Caco-2 (cell line): Measurements from ENCODE around the gene HERC5. TPM values are rescaled to one million over a fixed set of nuclear protein-coding genes. Genes with fewer than 3 reads are reported as not detected.

ENCODE experiments used
- BruUV-seq: library from RNA; stranded (reverse); fragments of 400-500 nt; replicated peaks from 2 replicates; lab custom pipeline; 2021; lab: Mats Ljungman, UMichigan
- CTCF ChIA-PET: fragments of 300-600 bp; sonication (Branson Sonifier 250); formaldehyde crosslinking; loops from one replicate; lab custom pipeline; 2022; ENCODE audit warnings: antibody characterized with exemption; lab: Charles Lee
- POLR2A ChIA-PET: fragments of 300-600 bp; sonication (Branson Sonifier 250); formaldehyde crosslinking; loops from one replicate; lab custom pipeline; 2022; ENCODE audit warnings: antibody characterized with exemption; lab: Charles Lee
- DNase-seq, 2 experiments: peaks; one replicate each; pipeline versions ENCODE4 v3.0.0 to v3.0.0-alpha.2; 2020 to 2022
- H3K27me3 ChIP-seq: replicated peaks from 2 replicates; pipeline ENCODE4 v1.6.0; 2011; ENCODE audit warnings: low read length; ENCODE audit not compliant: control insufficient read depth, insufficient read depth
- H3K36me3 ChIP-seq: 2 replicates; pipeline ENCODE4 v1.5.1; 2011; ENCODE audit warnings: low read length; ENCODE audit not compliant: control insufficient read depth, insufficient read depth
- H3K4me1 ChIP-seq: fragments of 250-450 bp; sonication (Bioruptor Pico); 2 replicates; pipeline ENCODE4 v1.5.1; 2020; ENCODE audit warnings: mild to moderate bottlenecking
- H3K4me3 ChIP-seq: 2 replicates; pipeline ENCODE4 v1.5.1; 2011; ENCODE audit warnings: low read depth, mild to moderate bottlenecking, control low read depth, low read length
- H3K9me3 ChIP-seq: fragments of 250-450 bp; sonication (Bioruptor Pico); 2 replicates; pipeline ENCODE4 v1.5.1; 2020; ENCODE audit warnings: mild to moderate bottlenecking, moderate library complexity
- H3K27ac Mint-ChIP-seq: one replicate; pipeline ENCODE4 v1.8.0; 2022; ENCODE audit warnings: mixed read lengths; ENCODE audit not compliant: unreplicated experiment
- H3K27me3 Mint-ChIP-seq: one replicate; pipeline ENCODE4 v1.8.0; 2022; ENCODE audit warnings: mixed read lengths; ENCODE audit not compliant: insufficient read depth, unreplicated experiment
- H3K36me3 Mint-ChIP-seq: one replicate; pipeline ENCODE4 v1.8.0; 2022; ENCODE audit warnings: mild to moderate bottlenecking, mixed read lengths; ENCODE audit not compliant: insufficient read depth, unreplicated experiment
- H3K4me1 Mint-ChIP-seq: one replicate; pipeline ENCODE4 v1.8.0; 2022; ENCODE audit warnings: low read depth, mixed read lengths; ENCODE audit not compliant: unreplicated experiment
- H3K4me3 Mint-ChIP-seq: one replicate; pipeline ENCODE4 v1.8.0; 2022; ENCODE audit warnings: mild to moderate bottlenecking, moderate library complexity, mixed read lengths; ENCODE audit not compliant: unreplicated experiment
- H3K9me3 Mint-ChIP-seq: one replicate; pipeline ENCODE4 v1.8.0; 2022; ENCODE audit warnings: mixed read lengths; ENCODE audit not compliant: unreplicated experiment
- intact Hi-C: fragments of 100-400 bp; cut with micrococcal nuclease; formaldehyde crosslinking; loops from one replicate; pipeline ENCODE4 v1.10.0; 2022; ENCODE audit not compliant: unreplicated experiment
- total RNA-seq: library from RNA; stranded (reverse); gene quantifications from 2 replicates; pipeline ENCODE4 v1.2.3, GENCODE V29; 2022
- TF ChIP-seq, protein P1 (sequence below), 2 experiments: fragments of 200-600 bp in 1 of 2; IDR thresholded peaks; 1 replicate in 1 of 2; 2 replicates in 1 of 2; pipeline versions ENCODE4 v1.5.1 to v1.8.0; 2011 to 2022; ENCODE audit warnings: antibody characterized with exemption in 1 of 2, control low read depth in 1 of 2, inconsistent platforms in 1 of 2, low read depth in 1 of 2, low read length in 1 of 2, mild to moderate bottlenecking in 1 of 2, moderate library complexity in 1 of 2; ENCODE audit not compliant: insufficient read depth in 1 of 2, severe bottlenecking in 1 of 2, unreplicated experiment in 1 of 2

Gene HERC5
- total RNA-seq, 1 experiment from 2014 or later: 5.6 TPM

DNA sequence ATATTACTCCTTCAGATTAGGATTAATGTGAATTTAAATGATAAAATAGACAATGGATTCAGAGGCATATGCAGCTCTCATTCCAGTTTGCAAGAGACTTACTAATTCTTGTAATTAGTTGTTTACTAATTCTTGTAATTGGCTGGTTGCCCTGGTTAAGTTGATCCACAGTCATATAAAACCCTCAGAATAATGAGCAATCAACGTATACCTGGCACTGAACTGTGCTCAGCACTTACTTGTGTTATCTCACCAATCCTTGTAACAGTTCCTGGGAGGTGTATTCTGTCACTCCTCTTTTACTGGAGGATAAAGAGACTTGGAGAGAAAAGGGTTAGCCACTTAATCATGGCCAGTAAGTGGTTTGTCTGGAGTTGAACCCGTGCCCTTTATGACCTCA is 10.5 kb downstream of the HERC5 start:
- POLR2A ChIA-PET: no interaction called here
- Histone ChIP-seq H3K27me3 (no peaks in the 10 kb centered on the region), H3K9me3 (no peaks in the 10 kb centered on the region), H3K4me3 (no peak overlapping the region), H3K36me3 (no peaks in the 10 kb centered on the region), H3K4me1 (no peaks in the 10 kb centered on the region)
- H3K9me3 Mint-ChIP-seq: no peaks in the 10 kb centered on the region
- TF ChIP-seq, protein P1, sequence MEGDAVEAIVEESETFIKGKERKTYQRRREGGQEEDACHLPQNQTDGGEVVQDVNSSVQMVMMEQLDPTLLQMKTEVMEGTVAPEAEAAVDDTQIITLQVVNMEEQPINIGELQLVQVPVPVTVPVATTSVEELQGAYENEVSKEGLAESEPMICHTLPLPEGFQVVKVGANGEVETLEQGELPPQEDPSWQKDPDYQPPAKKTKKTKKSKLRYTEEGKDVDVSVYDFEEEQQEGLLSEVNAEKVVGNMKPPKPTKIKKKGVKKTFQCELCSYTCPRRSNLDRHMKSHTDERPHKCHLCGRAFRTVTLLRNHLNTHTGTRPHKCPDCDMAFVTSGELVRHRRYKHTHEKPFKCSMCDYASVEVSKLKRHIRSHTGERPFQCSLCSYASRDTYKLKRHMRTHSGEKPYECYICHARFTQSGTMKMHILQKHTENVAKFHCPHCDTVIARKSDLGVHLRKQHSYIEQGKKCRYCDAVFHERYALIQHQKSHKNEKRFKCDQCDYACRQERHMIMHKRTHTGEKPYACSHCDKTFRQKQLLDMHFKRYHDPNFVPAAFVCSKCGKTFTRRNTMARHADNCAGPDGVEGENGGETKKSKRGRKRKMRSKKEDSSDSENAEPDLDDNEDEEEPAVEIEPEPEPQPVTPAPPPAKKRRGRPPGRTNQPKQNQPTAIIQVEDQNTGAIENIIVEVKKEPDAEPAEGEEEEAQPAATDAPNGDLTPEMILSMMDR (IDR thresholded peaks at IDR 0.05; ENCODE audit: insufficient read depth in 1 of 2, low read depth in 1 of 2, low read length in 1 of 2, severe bottlenecking in 1 of 2, unreplicated experiment in 1 of 2): no peak
- intact Hi-C loops: no loop called here
- H3K27ac Mint-ChIP-seq: no peak overlapping the region
- no peak overlapping the region for H3K4me3 Mint-ChIP-seq
- DNase-seq: no peak
- H3K4me1 Mint-ChIP-seq: no peaks in the 10 kb centered on the region
- CTCF ChIA-PET: no interaction called here
- H3K36me3 Mint-ChIP-seq: no peaks in the 10 kb centered on the region
- H3K27me3 Mint-ChIP-seq: no peaks in the 10 kb centered on the region
- no TSS peak for BruUV-seq

DNA sequence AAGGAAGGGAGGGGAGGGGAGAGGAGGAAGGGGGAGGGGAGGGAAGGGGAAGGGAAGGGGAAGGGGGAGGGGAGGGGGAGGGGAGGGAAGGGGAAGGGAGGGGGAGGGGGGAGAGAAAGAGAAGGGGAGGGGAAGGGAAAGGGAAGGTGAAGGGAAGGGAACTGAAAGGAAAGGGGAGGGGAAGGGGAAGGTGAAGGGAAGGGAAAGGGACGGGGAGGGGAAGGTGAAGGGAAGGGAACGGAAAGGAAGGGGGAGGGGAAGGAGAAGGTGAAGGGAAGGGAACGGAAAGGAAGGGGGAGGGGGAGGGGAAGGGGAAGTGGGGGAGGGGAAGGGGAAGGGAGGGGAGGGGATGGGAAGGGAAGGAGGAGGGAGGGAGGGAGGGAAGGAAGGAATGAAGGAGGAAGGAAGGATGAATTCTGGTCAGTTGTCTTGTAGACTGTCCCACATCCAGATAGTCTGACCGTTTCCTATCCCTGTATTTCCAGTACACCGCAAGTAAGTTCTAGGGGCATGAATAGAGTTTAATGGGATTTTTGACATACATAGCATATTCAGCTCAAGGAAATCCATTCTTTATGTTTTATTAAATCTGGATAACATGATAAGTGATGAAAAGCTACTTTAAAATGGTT is 20.4 kb downstream of the HERC5 start:
- Mint-ChIP-seq H3K4me1 (no peaks in the 10 kb centered on the region), H3K27ac (no peak overlapping the region), H3K36me3 (no peaks in the 10 kb centered on the region), H3K27me3 (no peaks in the 10 kb centered on the region), H3K4me3 (no peak overlapping the region), H3K9me3 (no peaks in the 10 kb centered on the region)
- TF ChIP-seq, protein P1 (IDR thresholded peaks at IDR 0.05; ENCODE audit: insufficient read depth in 1 of 2, low read depth in 1 of 2, low read length in 1 of 2, severe bottlenecking in 1 of 2, unreplicated experiment in 1 of 2): no peak
- intact Hi-C loops: no loop called here
- Histone ChIP-seq H3K36me3 (no peaks in the 10 kb centered on the region), H3K4me1 (peaks cover 4% of the 10 kb centered on the region; the same call in 1 of the 2 replicates), H3K4me3 (no peak overlapping the region), H3K9me3 (no peaks in the 10 kb centered on the region), H3K27me3 (no peaks in the 10 kb centered on the region)
- CTCF ChIA-PET: no interaction called here
- DNase-seq: no peak
- POLR2A ChIA-PET: interaction anchor here (0.7 kb wide), 1 partner anchor 21 kb away, joined by 3 read pairs; the partner anchor contains the start of gene HERC5
- BruUV-seq: no TSS peak

DNA sequence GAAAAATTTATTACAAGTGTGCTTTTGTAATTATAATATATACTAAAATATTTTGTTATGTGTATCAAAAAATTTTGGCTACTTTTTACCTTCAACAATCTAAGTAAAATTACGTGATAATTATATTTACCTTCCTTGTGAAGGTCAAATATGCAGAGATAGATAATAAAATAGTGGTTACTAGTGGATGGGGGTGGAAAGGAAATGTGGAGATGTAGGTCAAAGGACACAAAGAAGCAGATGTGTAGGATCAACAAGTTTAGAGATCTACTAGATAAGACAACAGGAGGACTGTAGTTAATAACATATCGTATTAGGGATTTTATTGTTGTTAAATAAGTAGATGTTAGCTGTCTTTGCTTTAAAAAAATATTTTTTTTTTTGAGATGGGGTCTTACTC is 21.3 kb downstream of the HERC5 start:
- no peaks in the 10 kb centered on the region for H3K4me1 Mint-ChIP-seq
- intact Hi-C loops: no loop called here
- H3K27me3 Mint-ChIP-seq: no peaks in the 10 kb centered on the region
- H3K27ac Mint-ChIP-seq: no peak overlapping the region
- no peaks in the 10 kb centered on the region for H3K36me3 Mint-ChIP-seq
- TF ChIP-seq, protein P1 (IDR thresholded peaks at IDR 0.05; ENCODE audit: insufficient read depth in 1 of 2, low read depth in 1 of 2, low read length in 1 of 2, severe bottlenecking in 1 of 2, unreplicated experiment in 1 of 2): no peak
- Histone ChIP-seq H3K4me1 (peaks cover 4% of the 10 kb centered on the region; the same call in 1 of the 2 replicates), H3K4me3 (no peak overlapping the region), H3K9me3 (no peaks in the 10 kb centered on the region), H3K27me3 (no peaks in the 10 kb centered on the region), H3K36me3 (no peaks in the 10 kb centered on the region)
- DNase-seq: no peak
- ChIA-PET CTCF (no interaction called here), POLR2A (interaction anchor here (0.7 kb wide), 1 partner anchor 22 kb away, joined by 3 read pairs; the partner anchor contains the start of gene HERC5)
- H3K9me3 Mint-ChIP-seq: no peaks in the 10 kb centered on the region
- BruUV-seq: no TSS peak
- no peak overlapping the region for H3K4me3 Mint-ChIP-seq
